ENCODE results near the gene GDF2.

The GDF2 gene

GRCh38 chr10:47351899-47352815 lies 29.9 kb downstream of the GDF2 start:
- DNase-seq (ENCODE audit: low read depth in 2 of 2) = no peak

GRCh38 chr10:47353351-47353750 lies 31.1 kb downstream of the GDF2 start:
- DNase-seq (ENCODE audit: low read depth in 2 of 2) = no peak

- no peak for DNase-seq (ENCODE audit: low read depth in 2 of 2)
Observed at GRCh38 chr10:47354165-47354564, 31.9 kb downstream of the GDF2 start.

- no peak for DNase-seq (ENCODE audit: low read depth in 2 of 2)
Observed at GRCh38 chr10:47354900-47355299, 32.6 kb downstream of the GDF2 start.

- no peak for DNase-seq (ENCODE audit: low read depth in 2 of 2)
Observed at GRCh38 chr10:47356708-47357107, 34.5 kb downstream of the GDF2 start.

GRCh38 chr10:47357131-47357582 lies 34.9 kb downstream of the GDF2 start:
- DNase-seq (ENCODE audit: low read depth in 2 of 2) = no peak

- DNase-seq (ENCODE audit: low read depth in 2 of 2) = no peak
Observed at GRCh38 chr10:47357911-47358310, 35.7 kb downstream of the GDF2 start.

- no peak for DNase-seq (ENCODE audit: low read depth in 2 of 2)
Observed at GRCh38 chr10:47358457-47358856, 36.2 kb downstream of the GDF2 start.

GRCh38 chr10:47359101-47359500 lies 36.8 kb downstream of the GDF2 start:
- no peak for DNase-seq (ENCODE audit: low read depth in 2 of 2)

GRCh38 chr10:47359626-47360418 lies 37.6 kb downstream of the GDF2 start:
- no peak for DNase-seq (ENCODE audit: low read depth in 2 of 2)

- no peak for DNase-seq (ENCODE audit: low read depth in 2 of 2)
Observed at GRCh38 chr10:47360419-47361040, 38.3 kb downstream of the GDF2 start.

GRCh38 chr10:47361293-47361692 lies 39.0 kb downstream of the GDF2 start:
- DNase-seq (ENCODE audit: low read depth in 2 of 2) = peak in 1 of 2 experiments; percentile 32

GRCh38 chr10:47362199-47362598 lies 39.9 kb downstream of the GDF2 start:
- DNase-seq (ENCODE audit: low read depth in 2 of 2) = no peak

- DNase-seq (ENCODE audit: low read depth in 2 of 2) = no peak
Observed at GRCh38 chr10:47363781-47364180, 41.5 kb downstream of the GDF2 start.

GRCh38 chr10:47364366-47364765 lies 42.1 kb downstream of the GDF2 start:
- DNase-seq (ENCODE audit: low read depth in 2 of 2) = no peak

- DNase-seq (ENCODE audit: low read depth in 2 of 2) = no peak
Observed at GRCh38 chr10:47364911-47365310, 42.7 kb downstream of the GDF2 start.

- no peak for DNase-seq (ENCODE audit: low read depth in 2 of 2)
Observed at GRCh38 chr10:47365431-47366180, 43.4 kb downstream of the GDF2 start.

GRCh38 chr10:47366181-47366631 lies 44.0 kb downstream of the GDF2 start:
- DNase-seq (ENCODE audit: low read depth in 2 of 2) = no peak

GRCh38 chr10:47366731-47367460 lies 44.6 kb downstream of the GDF2 start:
- DNase-seq (ENCODE audit: low read depth in 2 of 2) = no peak

- DNase-seq (ENCODE audit: low read depth in 2 of 2) = no peak
Observed at GRCh38 chr10:47367646-47368045, 45.4 kb downstream of the GDF2 start.
